Measurements from ENCODE around the gene KIF3B. TPM values are rescaled to one million over a fixed set of nuclear protein-coding genes. Genes with fewer than 3 reads are reported as not detected.

KIF3B gene
- total and polyA plus RNA-seq, 2 of the 13 experiments (the other 11 are each of a cell fraction or from before 2014, with no cell fraction given): 23.6 to 28.8 TPM

GRCh38 chr20:32338665-32339064 is 61.2 kb downstream of the KIF3B start (continued):
- no peak for TF ChIP-seq CENPBD1 (CRISPR knock-in tag; IDR thresholded peaks at IDR 0.05; ENCODE audit: borderline replicate concordance, low read depth)
- TF ChIP-seq RORA (CRISPR knock-in tag; IDR thresholded peaks at IDR 0.05): no peak
- TF ChIP-seq POLR2G (IDR thresholded peaks at IDR 0.05; ENCODE audit: low read depth, low read length): no peak
- TF ChIP-seq ATF3 (CRISPR knock-in tag; IDR thresholded peaks at IDR 0.05): peak; percentile 94
- TF ChIP-seq JUND (CRISPR knock-in tag; IDR thresholded peaks at IDR 0.05): no peak
- no peak for TF ChIP-seq EHMT2 (IDR thresholded peaks at IDR 0.05; ENCODE audit: borderline replicate concordance, low read depth, low read length)
- no peak for TF ChIP-seq BHLHE40 (IDR thresholded peaks at IDR 0.05; ENCODE audit: low read length)
- TF ChIP-seq MTF1 (CRISPR knock-in tag; IDR thresholded peaks at IDR 0.05): no peak
- no peak; the same call in 1 of the 2 replicates for TF ChIP-seq SP4 (CRISPR knock-in tag; IDR thresholded peaks at IDR 0.05)
- no peak for TF ChIP-seq SIX1 (CRISPR knock-in tag; IDR thresholded peaks at IDR 0.05; ENCODE audit: borderline replicate concordance)
- no peak for TF ChIP-seq ZNF225 (CRISPR knock-in tag; IDR thresholded peaks at IDR 0.05)
- TF ChIP-seq TARDBP (CRISPR knock-in tag; IDR thresholded peaks at IDR 0.05): no peak
- TF ChIP-seq IKZF5 (CRISPR knock-in tag; IDR thresholded peaks at IDR 0.05): peak; percentile 21; the same call in 1 of the 2 replicates
- no peak for TF ChIP-seq NKX3-1 (CRISPR knock-in tag; IDR thresholded peaks at IDR 0.05)
- TF ChIP-seq IRX3 (CRISPR knock-in tag; IDR thresholded peaks at IDR 0.05; ENCODE audit: borderline replicate concordance, low read depth): no peak
- TF ChIP-seq, protein P1, sequence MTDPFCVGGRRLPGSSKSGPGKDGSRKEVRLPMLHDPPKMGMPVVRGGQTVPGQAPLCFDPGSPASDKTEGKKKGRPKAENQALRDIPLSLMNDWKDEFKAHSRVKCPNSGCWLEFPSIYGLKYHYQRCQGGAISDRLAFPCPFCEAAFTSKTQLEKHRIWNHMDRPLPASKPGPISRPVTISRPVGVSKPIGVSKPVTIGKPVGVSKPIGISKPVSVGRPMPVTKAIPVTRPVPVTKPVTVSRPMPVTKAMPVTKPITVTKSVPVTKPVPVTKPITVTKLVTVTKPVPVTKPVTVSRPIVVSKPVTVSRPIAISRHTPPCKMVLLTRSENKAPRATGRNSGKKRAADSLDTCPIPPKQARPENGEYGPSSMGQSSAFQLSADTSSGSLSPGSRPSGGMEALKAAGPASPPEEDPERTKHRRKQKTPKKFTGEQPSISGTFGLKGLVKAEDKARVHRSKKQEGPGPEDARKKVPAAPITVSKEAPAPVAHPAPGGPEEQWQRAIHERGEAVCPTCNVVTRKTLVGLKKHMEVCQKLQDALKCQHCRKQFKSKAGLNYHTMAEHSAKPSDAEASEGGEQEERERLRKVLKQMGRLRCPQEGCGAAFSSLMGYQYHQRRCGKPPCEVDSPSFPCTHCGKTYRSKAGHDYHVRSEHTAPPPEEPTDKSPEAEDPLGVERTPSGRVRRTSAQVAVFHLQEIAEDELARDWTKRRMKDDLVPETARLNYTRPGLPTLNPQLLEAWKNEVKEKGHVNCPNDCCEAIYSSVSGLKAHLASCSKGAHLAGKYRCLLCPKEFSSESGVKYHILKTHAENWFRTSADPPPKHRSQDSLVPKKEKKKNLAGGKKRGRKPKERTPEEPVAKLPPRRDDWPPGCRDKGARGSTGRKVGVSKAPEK (CRISPR knock-in tag; IDR thresholded peaks at IDR 0.05; ENCODE audit: borderline replicate concordance): no peak
- no peak for TF ChIP-seq ZNF10 (CRISPR knock-in tag; IDR thresholded peaks at IDR 0.05; ENCODE audit: borderline replicate concordance, low read depth)
- 0 out of 2 replicates have a peak, but pooled peaks have one; percentile 25 for TF ChIP-seq BRD4 (CRISPR knock-in tag; IDR thresholded peaks at IDR 0.05)
- no peak for TF ChIP-seq ZNF691 (CRISPR knock-in tag; IDR thresholded peaks at IDR 0.05; ENCODE audit: borderline replicate concordance, low read depth)
- no peak for TF ChIP-seq ZNF383 (CRISPR knock-in tag; IDR thresholded peaks at IDR 0.05; ENCODE audit: borderline replicate concordance)
- TF ChIP-seq, protein P2, sequence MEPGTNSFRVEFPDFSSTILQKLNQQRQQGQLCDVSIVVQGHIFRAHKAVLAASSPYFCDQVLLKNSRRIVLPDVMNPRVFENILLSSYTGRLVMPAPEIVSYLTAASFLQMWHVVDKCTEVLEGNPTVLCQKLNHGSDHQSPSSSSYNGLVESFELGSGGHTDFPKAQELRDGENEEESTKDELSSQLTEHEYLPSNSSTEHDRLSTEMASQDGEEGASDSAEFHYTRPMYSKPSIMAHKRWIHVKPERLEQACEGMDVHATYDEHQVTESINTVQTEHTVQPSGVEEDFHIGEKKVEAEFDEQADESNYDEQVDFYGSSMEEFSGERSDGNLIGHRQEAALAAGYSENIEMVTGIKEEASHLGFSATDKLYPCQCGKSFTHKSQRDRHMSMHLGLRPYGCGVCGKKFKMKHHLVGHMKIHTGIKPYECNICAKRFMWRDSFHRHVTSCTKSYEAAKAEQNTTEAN (CRISPR knock-in tag; conservative IDR thresholded peaks at IDR 0.05): no peak
- no peak for TF ChIP-seq ZNF605 (CRISPR knock-in tag; IDR thresholded peaks at IDR 0.05)
- TF ChIP-seq ZNF180 (CRISPR knock-in tag; IDR thresholded peaks at IDR 0.05; ENCODE audit: borderline replicate concordance, low read depth): no peak
